HG03039 (cell line): Measurements from ENCODE around the gene CNGA2.

Experiments used
- ATAC-seq: cut with Tn5 transposase; IDR thresholded peaks from one replicate; pipeline ENCODE4 v1.9.1; 2021; ENCODE audit warnings: mild to moderate bottlenecking, moderate library complexity; ENCODE audit not compliant: unreplicated experiment

The CNGA2 gene

DNA sequence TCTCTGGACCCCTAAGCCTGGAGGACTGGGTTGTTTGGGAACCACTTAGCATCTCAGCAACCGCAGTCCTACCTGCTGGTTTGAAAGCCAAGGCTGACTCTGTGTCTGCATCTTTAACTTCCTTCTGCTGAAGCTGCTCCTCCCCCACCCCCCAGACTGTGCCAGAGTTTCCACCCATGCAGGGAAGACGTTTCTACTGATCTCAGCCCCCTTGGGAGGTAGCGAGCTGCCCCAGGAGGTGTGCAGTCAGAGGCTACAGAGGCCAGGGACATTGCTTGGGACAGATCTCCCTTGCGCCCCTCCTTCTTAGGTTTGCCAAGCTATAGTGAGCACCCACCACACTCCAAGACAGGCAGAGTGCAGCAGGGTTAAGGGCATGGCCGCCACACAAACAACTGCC lies 23.4 kb upstream of the CNGA2 start:
- ATAC-seq, result no peak

DNA sequence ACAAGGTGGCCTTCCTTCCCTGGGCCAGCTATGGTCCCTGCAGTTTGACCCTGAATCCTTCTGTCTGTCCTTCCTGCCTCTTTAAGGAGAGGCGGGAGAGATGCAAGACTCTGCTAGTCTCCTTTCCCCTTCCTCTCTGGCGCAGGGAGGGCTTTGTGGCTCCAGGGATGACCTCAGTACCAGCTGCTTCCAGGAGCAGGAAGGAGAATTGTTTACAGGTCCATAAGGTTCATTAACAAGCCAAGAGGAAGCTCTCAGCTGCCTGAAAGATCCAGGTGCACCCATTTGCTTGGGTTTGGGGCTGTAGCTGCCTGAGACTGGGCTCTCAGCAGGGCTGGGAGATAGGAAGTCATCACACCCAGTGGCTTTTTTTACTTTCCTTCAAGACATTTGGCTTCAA lies 22.8 kb upstream of the CNGA2 start:
- no peak for ATAC-seq

DNA sequence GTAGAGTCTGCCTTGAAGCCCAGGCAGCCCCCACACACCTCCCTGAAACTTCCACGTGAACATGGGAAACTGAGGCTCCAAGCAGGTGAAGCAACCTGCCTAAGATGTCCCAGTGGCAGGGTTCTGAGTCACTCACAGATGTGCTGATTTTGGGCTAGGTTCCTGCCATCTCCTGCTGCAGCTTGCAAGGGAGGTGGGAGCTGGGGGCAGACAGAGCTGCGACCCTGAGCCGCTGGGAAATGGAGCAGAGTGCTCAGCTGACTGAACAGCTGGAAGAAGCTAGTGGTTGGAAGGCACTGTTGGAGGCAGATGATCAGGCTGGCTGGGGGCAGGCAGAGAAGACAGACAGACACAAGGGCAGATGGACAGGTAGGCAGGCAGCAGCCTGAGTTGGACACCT lies 22.3 kb upstream of the CNGA2 start:
- ATAC-seq, result no peak

- no peak for ATAC-seq
These were observed 20.7 kb upstream of the CNGA2 start for GRCh38 chrX:151713849-151714248.

DNA sequence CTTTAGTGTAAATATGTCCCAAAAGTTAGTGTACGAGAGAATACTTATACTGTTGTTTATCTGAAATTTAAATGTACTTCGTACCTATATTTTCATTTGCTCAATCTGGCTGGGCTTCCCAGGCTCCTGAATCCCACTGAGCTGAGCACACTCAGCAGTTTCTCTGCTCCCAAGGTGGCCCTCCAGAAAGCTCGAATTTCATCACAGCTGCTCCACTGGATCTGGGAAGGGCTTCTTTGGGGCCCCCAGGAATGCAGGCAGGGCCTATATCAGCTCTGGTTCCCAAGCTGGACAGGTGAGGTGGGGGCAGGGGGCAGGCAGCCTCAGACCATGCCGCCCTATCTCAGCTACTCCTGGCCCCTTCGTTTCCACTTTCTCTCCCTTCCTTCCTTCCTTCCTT lies 20.2 kb upstream of the CNGA2 start:
- ATAC-seq, result no peak

DNA sequence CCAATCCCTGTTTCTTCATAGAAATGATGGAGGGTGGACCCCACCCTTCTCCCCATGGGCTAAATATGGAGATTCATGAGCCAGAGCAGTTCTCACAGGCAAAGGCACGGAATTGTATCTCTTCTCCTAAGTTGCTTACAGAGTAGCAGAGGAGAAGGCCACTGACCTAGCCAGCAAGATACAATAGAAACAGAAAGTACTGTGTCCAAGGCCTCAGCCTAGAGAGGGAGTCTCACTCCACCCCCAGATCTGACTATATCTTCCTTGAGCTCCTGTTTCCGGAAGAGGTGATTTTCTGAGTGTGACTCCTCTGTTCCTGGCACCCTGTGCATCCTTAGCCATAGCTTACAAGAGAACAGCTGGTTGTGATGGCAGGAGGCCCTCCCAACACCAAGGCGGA lies 18.8 kb upstream of the CNGA2 start, which contains the start of gene FATE1:
Gene FATE1, plus strand, starts transcription at position 284 of the 400 bp plus-strand sequence. Its CDS starts 85 bp downstream, at position 369.
- no peak for ATAC-seq

DNA sequence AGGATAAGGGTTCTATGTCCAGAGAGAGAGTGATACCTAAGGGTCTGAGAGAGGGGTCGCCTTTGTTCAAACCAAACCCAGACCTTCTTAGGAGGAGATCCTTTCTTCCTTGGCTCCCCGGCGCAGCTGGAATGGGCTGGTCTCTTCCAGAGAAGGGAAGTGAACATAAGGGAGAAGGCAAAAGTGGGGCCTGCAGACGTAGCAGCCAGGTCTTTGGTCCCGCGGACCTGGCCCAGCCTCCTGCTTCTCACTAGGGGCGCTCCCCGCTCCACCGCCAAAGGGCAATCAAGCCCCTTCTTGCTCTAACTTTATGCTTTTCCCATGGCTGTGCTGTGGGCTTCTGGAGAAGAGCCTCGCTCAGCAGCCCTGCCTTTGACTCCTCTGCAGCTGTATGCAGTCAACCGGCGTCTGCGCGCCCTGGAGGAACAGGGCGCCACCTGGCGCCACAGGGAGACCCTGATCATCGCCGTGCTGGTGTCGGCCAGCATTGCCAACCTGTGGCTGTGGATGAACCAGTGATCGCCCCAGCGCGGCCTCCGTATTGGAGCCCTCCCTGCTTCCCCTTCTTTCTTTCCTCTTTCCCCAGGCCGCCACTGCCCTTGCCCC lies 12.2 kb upstream of the CNGA2 start:
- no peak for ATAC-seq

DNA sequence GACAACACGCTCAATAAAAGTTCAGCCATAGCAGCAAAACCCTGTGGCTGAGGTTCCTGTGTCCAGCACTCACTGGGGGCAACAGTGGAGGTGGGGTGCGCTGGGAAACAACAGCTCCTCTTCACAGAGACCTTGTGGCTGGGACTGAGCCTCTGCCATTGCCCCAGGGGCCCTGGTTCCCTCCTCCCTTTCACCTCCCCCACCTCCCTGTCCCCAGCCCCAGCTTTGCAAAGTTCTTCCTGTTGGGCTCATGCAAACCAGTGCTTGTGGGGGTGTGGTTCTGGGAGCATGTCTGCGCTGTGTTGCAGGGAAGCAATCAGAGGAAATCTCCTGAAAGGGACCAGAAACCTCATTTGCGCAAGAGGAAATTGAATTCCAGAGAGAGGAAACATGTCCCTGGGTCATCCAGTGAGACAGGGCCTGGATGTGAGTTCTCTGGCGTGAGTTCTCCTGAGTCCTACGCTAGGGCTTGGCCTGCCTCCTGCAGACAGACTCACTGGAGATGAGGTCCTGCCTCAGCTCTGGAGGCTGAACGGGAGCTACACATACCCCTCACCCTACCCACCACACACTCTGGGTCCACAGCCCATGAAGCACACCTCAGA lies 11.3 kb upstream of the CNGA2 start:
- no peak for ATAC-seq

DNA sequence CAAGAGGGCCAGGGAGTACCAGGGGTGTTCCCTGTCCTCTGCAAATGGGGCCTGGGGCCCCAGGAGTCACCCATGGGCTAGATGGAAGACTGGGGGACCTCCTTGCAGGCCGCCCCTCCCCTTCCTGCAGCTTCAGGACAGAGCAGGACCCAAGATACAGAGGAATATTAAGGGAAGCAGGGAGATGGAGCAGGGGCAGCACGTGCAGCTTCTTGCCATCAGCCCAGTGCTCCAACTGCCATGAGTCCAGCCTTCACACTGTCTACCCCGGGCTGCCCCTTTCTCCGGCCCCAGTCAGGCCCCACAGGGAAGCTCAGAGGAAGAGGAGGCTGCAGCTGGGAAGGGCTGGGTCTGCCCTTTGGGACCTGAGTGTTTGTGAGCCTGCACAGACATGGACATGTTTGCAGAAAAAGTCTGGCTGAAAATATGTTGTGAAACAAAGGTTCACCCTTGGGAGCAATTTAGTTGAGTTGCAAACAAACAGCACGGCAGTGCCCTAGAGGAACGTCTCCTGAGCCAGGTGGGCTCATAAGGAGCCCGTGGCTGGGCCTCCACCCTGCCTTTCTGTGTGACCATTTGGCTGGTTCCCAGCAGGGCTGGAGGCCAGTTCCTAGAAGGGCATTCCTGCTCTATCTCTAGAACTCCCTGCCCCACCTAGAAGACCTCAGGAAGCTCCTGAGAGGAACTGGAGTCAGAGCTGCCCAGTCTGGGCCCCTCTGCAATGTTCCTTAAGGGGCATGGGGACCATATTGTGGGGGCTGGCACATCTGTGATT lies 9.8 kb upstream of the CNGA2 start:
- no peak for ATAC-seq

- ATAC-seq, result no peak
These were observed 9.3 kb upstream of the CNGA2 start for GRCh38 chrX:151725338-151725614.

DNA sequence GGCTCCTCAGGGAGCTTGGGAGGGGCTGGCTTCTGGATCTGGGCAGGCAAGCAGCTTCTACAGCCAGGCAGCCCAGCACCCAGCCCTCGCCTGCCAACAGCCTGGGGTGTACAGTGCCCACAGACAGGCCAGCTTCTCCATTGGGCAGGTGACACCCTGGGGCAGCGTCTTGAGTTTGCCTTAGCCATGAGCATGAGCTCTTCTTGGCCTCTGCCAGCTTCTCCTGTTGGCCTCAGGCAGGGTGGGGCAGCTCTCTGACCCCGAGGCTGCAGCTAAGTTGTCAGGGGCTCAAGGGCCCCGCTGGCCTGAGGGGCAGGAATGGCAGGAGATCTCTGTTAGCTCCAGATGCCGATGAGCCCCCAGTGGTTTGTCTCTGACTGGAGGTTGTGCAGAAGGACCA lies 7.8 kb upstream of the CNGA2 start:
- no peak for ATAC-seq

GRCh38 chrX:151727346-151727745 lies 7.2 kb upstream of the CNGA2 start:
- no peak for ATAC-seq

- ATAC-seq, result no peak
These were observed 5.4 kb upstream of the CNGA2 start for GRCh38 chrX:151729056-151729725.

GRCh38 chrX:151735219-151735618 lies 673 bp downstream of the CNGA2 start:
- ATAC-seq, result no peak

GRCh38 chrX:151736685-151737084 lies 2.1 kb downstream of the CNGA2 start:
- ATAC-seq, result no peak

DNA sequence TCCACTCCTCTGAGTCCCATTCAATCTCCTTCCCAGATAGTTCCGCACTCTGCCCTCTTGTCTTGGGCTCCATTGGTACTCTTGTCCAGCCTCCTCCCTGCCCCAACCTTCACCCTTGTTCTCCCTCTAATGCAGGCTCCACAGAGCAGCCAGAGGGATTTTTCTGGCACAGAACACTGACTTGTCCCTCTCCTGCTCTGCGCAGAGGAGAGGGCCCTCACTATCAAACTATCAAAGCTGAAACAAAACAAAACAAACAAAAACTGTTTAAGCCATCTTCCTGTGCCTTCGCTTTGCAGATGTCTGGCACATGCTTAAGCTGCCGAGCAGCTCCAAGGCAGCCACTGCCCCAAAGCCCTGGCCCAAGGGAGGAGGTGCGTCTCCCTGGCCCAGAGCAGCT lies 2.9 kb downstream of the CNGA2 start:
- ATAC-seq, result no peak

- ATAC-seq, result no peak
These were observed 4.2 kb downstream of the CNGA2 start for GRCh38 chrX:151738751-151739150.

- no peak for ATAC-seq
These were observed 7.1 kb downstream of the CNGA2 start for GRCh38 chrX:151741606-151742005.

DNA sequence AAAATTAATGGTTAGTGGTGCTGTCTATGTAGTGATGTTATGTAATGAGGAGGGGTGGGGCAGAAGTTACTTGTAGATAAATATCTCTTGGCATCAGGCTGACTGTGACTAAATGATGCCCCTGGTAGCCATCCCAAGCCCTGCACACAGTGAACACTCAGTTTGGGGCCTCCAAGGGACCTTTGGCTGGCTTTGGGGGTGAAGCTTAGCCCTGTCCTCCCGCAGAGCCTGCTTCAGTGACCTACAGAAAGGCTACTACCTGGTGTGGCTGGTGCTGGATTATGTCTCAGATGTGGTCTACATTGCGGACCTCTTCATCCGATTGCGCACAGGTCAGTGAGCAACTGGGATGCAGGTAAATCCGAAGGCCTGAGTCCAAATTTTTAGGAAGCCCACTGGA lies 7.8 kb downstream of the CNGA2 start:
- ATAC-seq, result no peak

DNA sequence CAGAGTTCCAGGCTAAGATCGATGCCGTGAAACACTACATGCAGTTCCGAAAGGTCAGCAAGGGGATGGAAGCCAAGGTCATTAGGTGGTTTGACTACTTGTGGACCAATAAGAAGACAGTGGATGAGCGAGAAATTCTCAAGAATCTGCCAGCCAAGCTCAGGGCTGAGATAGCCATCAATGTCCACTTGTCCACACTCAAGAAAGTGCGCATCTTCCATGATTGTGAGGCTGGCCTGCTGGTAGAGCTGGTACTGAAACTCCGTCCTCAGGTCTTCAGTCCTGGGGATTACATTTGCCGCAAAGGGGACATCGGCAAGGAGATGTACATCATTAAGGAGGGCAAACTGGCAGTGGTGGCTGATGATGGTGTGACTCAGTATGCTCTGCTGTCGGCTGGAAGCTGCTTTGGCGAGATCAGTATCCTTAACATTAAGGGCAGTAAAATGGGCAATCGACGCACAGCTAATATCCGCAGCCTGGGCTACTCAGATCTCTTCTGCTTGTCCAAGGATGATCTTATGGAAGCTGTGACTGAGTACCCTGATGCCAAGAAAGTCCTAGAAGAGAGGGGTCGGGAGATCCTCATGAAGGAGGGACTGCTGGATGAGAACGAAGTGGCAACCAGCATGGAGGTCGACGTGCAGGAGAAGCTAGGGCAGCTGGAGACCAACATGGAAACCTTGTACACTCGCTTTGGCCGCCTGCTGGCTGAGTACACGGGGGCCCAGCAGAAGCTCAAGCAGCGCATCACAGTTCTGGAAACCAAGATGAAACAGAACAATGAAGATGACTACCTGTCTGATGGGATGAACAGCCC lies 9.3 kb downstream of the CNGA2 start:
- no peak for ATAC-seq

- no peak for ATAC-seq
These were observed 11.1 kb downstream of the CNGA2 start for GRCh38 chrX:151745651-151746050.
